ENCODE measurements around the gene MYOM3.

- TF ChIP-seq, protein P1, sequence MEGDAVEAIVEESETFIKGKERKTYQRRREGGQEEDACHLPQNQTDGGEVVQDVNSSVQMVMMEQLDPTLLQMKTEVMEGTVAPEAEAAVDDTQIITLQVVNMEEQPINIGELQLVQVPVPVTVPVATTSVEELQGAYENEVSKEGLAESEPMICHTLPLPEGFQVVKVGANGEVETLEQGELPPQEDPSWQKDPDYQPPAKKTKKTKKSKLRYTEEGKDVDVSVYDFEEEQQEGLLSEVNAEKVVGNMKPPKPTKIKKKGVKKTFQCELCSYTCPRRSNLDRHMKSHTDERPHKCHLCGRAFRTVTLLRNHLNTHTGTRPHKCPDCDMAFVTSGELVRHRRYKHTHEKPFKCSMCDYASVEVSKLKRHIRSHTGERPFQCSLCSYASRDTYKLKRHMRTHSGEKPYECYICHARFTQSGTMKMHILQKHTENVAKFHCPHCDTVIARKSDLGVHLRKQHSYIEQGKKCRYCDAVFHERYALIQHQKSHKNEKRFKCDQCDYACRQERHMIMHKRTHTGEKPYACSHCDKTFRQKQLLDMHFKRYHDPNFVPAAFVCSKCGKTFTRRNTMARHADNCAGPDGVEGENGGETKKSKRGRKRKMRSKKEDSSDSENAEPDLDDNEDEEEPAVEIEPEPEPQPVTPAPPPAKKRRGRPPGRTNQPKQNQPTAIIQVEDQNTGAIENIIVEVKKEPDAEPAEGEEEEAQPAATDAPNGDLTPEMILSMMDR (IDR thresholded peaks at IDR 0.05) = no peak
- no peak for TF ChIP-seq POLR2A (IDR thresholded peaks at IDR 0.05)
Measured at GRCh38 chr1:24141311-24141997, 29.5 kb upstream of the MYOM3 start.
